Heart right ventricle (tissue), 16 donors: ENCODE data around the gene IGSF8. TPM values are rescaled to one million over a fixed set of nuclear protein-coding genes. Genes with fewer than 3 reads are reported as not detected.

Experiments used
- ATAC-seq, 8 donors: fragments of 200-7000 bp; cut with Tn5 transposase; one replicate each; pipeline ENCODE4 v1.9.1; 2020; ENCODE audit warnings: mild to moderate bottlenecking in 8 of 8, moderate library complexity in 8 of 8, moderate number of reproducible peaks in 1 of 8
- DNase-seq, 2 donors: peaks; one replicate each; pipeline ENCODE4 v3.0.0-alpha.2; 2020
- H3K27ac ChIP-seq, 10 donors: fragments of 200-600 bp; sonication (generic) in 2 of 10; one replicate each; pipeline versions ENCODE4 v1.5.0 to v1.8.0; 2020 to 2022; ENCODE audit warnings: mild to moderate bottlenecking in 3 of 10
- H3K27me3 ChIP-seq, 7 donors: fragments of 200-600 bp; one replicate each; pipeline ENCODE4 v1.8.0; 2021 to 2022; ENCODE audit warnings: mild to moderate bottlenecking in 2 of 7
- H3K36me3 ChIP-seq, 9 donors: fragments of 200-600 bp; sonication (generic) in 1 of 9; one replicate each; pipeline versions ENCODE4 v1.5.0 to v1.8.0; 2020 to 2022; ENCODE audit warnings: mild to moderate bottlenecking in 2 of 9
- H3K4me1 ChIP-seq, 9 donors: fragments of 200-600 bp; sonication (generic) in 1 of 9; one replicate each; pipeline versions ENCODE4 v1.5.0 to v1.8.0; 2020 to 2022; ENCODE audit warnings: mild to moderate bottlenecking in 4 of 9
- H3K4me3 ChIP-seq, 10 donors: fragments of 200-600 bp; sonication (generic) in 2 of 10; one replicate each; pipeline versions ENCODE4 v1.5.0 to v1.8.0; 2020 to 2022; ENCODE audit warnings: mild to moderate bottlenecking in 7 of 10, moderate library complexity in 2 of 10
- H3K9me3 ChIP-seq, 11 donors: fragments of 200-600 bp in 10 of 11; sonication (generic) in 2 of 11; one replicate each; pipeline versions ENCODE4 v1.5.0 to v1.8.0; 2013 to 2022; ENCODE audit warnings: mild to moderate bottlenecking in 2 of 11, control low read depth in 1 of 11, moderate library complexity in 1 of 11
- CTCF ChIP-seq, 9 donors: fragments of 200-600 bp; sonication (generic) in 2 of 9; IDR thresholded peaks; one replicate each; pipeline versions ENCODE4 v1.5.0 to v1.8.0; 2021 to 2022; ENCODE audit warnings: antibody characterized with exemption in 9 of 9, mild to moderate bottlenecking in 5 of 9, moderate library complexity in 1 of 9
- WGBS, 2 donors: extraction: QIAGEN DNeasy Blood & Tissue Kit; methylation state at CpG; one replicate each; pipeline ENCODE4 v1.1.7; 2013; ENCODE audit warnings: inconsistent platforms in 1 of 2; 5-methylcytosine and 5-hydroxymethylcytosine counted together
- intact Hi-C, 10 donors: fragments of 100-400 bp; cut with DNase I; formaldehyde crosslinking; loops; one replicate each; pipeline versions ENCODE4 v1.11.1 to v1.14.2; 2022
- polyA plus RNA-seq, 2 donors: library from polyadenylated mRNA; stranded (reverse); fragments of 200-250 nt; gene quantifications; one replicate each; pipeline ENCODE4 v1.2.3, GENCODE V29; 2013
- total RNA-seq, 10 donors: library from RNA; stranded (reverse); fragmentation: NEBNext Ultra II Directional in 3 of 10; extraction: Animal tissue kit (Norgen Biotek cat#: 25700) in 3 of 10; gene quantifications; one replicate each; pipeline versions ENCODE4 v1.2.1 to v1.2.4, GENCODE V29; 2021 to 2023
- donor health status: Arrhythmogenic right ventricular cardiomyopathy.
- donor health status: ischemic (EF 13 %, LVEDD 7.1; RV severe dilation, severe dysfunction).
- donor health status: healthy with polysubstance abuse.
- donor health status: DM: no; HTN: yes; CAD: no.
- donor health status: DM: no; HTN: no; CAD: no.
- donor health status: ischemic (EF 25% LVEDD 6.9; RV normal size, moderate dysfunction).
- donor health status: ischemic (EF 25% LVEDD 5.7; RV mildly dilated, moderate dysfunction).
- donor health status: healthy.
- donor health status: DM: yes; HTN: yes; CAD: no.
- donor health status: Ischemic cardiomyopathy.
- donor health status: ischemic (EF 35%, LVEDD 5.7; RV mildly dilated, moderate dysfunction).
- donor health status: nonischemic (EF 11% LVEDD 7.7; RV severe dilation, severe dysfunction).
- donor health status: DM: yes; HTN: yes; CAD: no.
- donor health status: PGD.
- donor health status: ischemic (EF 29% LVEDD 5.4; RV normal size, mild dysfunction).
- donor health status: nonischemic (EF 23%, LVEDD 6.1; RV moderate dilation, normal function).

The IGSF8 gene
- total and polyA plus RNA-seq, 12 donors = 13.4 to 42.2 (median 20.6) TPM

DNA sequence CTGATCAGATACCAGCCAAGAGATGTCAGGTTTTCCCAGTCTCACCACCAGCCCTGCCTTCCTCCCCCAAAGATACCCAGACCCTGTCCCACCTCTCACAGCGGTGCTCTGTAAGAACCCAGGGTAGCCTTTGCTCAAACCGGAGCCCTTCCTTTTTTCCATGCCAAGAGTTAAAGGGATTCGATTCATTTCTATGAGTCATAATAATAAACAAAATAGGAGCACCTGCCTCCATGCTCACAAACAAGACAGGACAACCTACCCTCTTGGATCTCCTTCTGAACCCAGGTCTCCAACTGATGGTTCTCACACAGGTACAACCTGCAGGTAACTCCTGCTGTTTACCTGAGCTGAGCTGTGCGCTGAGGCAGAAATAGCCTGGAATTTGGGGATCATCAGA lies 11.3 kb upstream of the IGSF8 start:
- DNase-seq (no peak), ATAC-seq (no peak)
- Histone ChIP-seq H3K9me3 (no peaks in the 10 kb centered on the region), H3K27ac (no peak overlapping the region), H3K4me1 (peaks cover 5 to 38% (median 17%) of the 10 kb centered on the region in 9 donors), H3K4me3 (no peak overlapping the region), H3K36me3 (no peaks in the 10 kb centered on the region), H3K27me3 (no peaks in the 10 kb centered on the region)
- 65 to 68% methylated on average over 4 of the region's 4 CpGs for WGBS, 2 donors
- TF ChIP-seq CTCF (IDR thresholded peaks at IDR 0.05) = no peak
- intact Hi-C loops = loop anchor here in 6 of 10 donors (2.0 to 10.0 kb wide), 5 partner anchors 85 to 265 kb away; partner anchors contain the start of genes CASQ1 (in 1 of the 6) and PEX19 (in 1 of the 6)

DNA sequence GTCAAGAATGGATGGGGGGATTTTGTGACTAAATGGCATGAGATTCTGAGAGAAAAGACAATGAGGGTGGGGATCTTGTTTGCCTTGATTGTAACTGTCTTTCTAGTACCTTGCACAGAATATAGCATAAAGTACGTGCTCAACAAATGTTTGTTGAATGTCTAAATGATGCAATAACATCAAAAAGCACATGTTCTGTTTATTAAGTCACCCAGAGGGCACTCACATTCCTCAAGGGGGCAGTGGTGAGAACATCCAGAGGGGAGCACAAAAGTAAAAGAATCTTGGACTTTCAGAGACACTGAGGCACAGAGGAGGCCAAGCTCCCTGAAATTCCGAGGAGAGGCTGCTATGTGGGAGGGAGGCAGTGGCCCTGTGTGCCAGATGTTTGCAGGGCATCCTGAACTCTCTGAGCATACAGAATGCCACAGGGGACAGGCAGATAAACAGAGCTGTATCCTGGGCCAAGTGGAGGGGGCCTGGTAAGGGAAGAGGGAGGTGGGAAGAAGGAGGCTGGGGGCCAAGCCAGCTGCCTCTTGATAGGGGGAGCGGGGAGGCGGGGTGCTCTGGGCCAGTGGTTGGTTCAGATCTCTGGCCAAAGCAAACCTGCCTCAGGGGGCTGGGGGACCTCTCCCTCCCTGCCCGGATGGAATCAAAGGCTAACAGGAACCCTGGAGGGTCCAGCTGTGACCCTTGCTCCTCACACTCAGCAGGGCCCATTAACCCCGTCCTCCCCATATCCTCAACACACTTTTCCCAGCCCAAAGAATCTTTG lies 10.7 kb upstream of the IGSF8 start:
- Histone ChIP-seq H3K36me3 (no peaks in the 10 kb centered on the region), H3K4me3 (no peak overlapping the region), H3K9me3 (no peaks in the 10 kb centered on the region), H3K27me3 (no peaks in the 10 kb centered on the region), H3K4me1 (peaks cover 3 to 38% (median 13%) of the 10 kb centered on the region in 9 donors), H3K27ac (no peak overlapping the region)
- ATAC-seq (no peak), DNase-seq (no peak)
- 27 to 32% methylated on average over 6 of the region's 6 CpGs for WGBS, 2 donors
- peak; percentile 26 to 62 (median 52) for TF ChIP-seq CTCF (IDR thresholded peaks at IDR 0.05)
- intact Hi-C loops = loop anchor here in 6 of 10 donors (2.0 to 10.0 kb wide), 5 partner anchors 86 to 266 kb away; partner anchors contain the start of genes CASQ1 (in 1 of the 6) and PEX19 (in 1 of the 6)

GRCh38 chr1:160107512-160107911 lies 9.1 kb upstream of the IGSF8 start:
- H3K36me3 ChIP-seq = no peaks in the 10 kb centered on the region
- ATAC-seq (no peak), DNase-seq (no peak)
- H3K27ac ChIP-seq = no peak overlapping the region
- no peak for TF ChIP-seq CTCF (IDR thresholded peaks at IDR 0.05)
- WGBS, 2 donors = 97 to 98% methylated on average over 1 of the region's 1 CpG
- H3K9me3 ChIP-seq = no peaks in the 10 kb centered on the region
- H3K27me3 ChIP-seq = no peaks in the 10 kb centered on the region
- no peak overlapping the region for H3K4me3 ChIP-seq
- peaks cover 0 to 39% (median 10%) of the 10 kb centered on the region in 9 donors for H3K4me1 ChIP-seq
- intact Hi-C loops = loop anchor here in 6 of 10 donors (10.0 kb wide), 4 partner anchors 87 to 267 kb away; partner anchors contain the start of gene CASQ1 (in 1 of the 6)

GRCh38 chr1:160105155-160105554 lies 6.7 kb upstream of the IGSF8 start:
- Histone ChIP-seq H3K27me3 (no peaks in the 10 kb centered on the region), H3K27ac (no peak overlapping the region), H3K9me3 (no peaks in the 10 kb centered on the region), H3K4me3 (no peak overlapping the region), H3K4me1 (peaks cover 7 to 52% (median 23%) of the 10 kb centered on the region in 9 donors), H3K36me3 (no peaks in the 10 kb centered on the region)
- no peak for TF ChIP-seq CTCF (IDR thresholded peaks at IDR 0.05)
- no peak for DNase-seq
- intact Hi-C loops = loop anchor here in 6 of 10 donors (10.0 kb wide), 4 partner anchors 90 to 270 kb away; partner anchors contain the start of gene CASQ1 (in 1 of the 6)
- no peak for ATAC-seq
- 97 to 98% methylated on average over 5 of the region's 5 CpGs for whole genome bisulfite sequencing, 2 donors
